ENCODE data around the gene DHDH.
"Not testable (repeated sequence)": the region's sequence is repeated elsewhere in the genome, so short reads cannot be mapped to it uniquely, and the experiment has no call there.

Gene DHDH

GRCh38 chr19:48915757-48916156 is 17.7 kb upstream of the DHDH start:
- DNase-seq (ENCODE audit: low spot score), result no peak

- no peak for DNase-seq (ENCODE audit: low spot score)
Measured at GRCh38 chr19:48918071-48918470, 15.4 kb upstream of the DHDH start.

- no peak for DNase-seq (ENCODE audit: low spot score)
Measured at GRCh38 chr19:48918801-48919247, 14.7 kb upstream of the DHDH start.

- not testable (repeated sequence) for DNase-seq (ENCODE audit: low spot score)
Measured at GRCh38 chr19:48919271-48919670, 14.2 kb upstream of the DHDH start.

- DNase-seq (ENCODE audit: low spot score), result no peak
Measured at GRCh38 chr19:48920949-48921348, 12.6 kb upstream of the DHDH start.

GRCh38 chr19:48921721-48922500 is 11.6 kb upstream of the DHDH start:
- no peak for DNase-seq (ENCODE audit: low spot score)

GRCh38 chr19:48922548-48923490 is 10.7 kb upstream of the DHDH start:
- DNase-seq (ENCODE audit: low spot score), result no peak

GRCh38 chr19:48925240-48925843 is 8.2 kb upstream of the DHDH start:
- no peak for DNase-seq (ENCODE audit: low spot score)

- DNase-seq (ENCODE audit: low spot score), result not testable (repeated sequence)
Measured at GRCh38 chr19:48925890-48926289, 7.6 kb upstream of the DHDH start.

GRCh38 chr19:48926909-48927308 is 6.6 kb upstream of the DHDH start:
- DNase-seq (ENCODE audit: low spot score), result peak; percentile 97

GRCh38 chr19:48927692-48928091 is 5.8 kb upstream of the DHDH start:
- DNase-seq (ENCODE audit: low spot score), result not testable (repeated sequence)

- DNase-seq (ENCODE audit: low spot score), result no peak
Measured at GRCh38 chr19:48928164-48929025, 5.1 kb upstream of the DHDH start.

GRCh38 chr19:48934837-48935236 is 1.3 kb downstream of the DHDH start:
- DNase-seq (ENCODE audit: low spot score), result no peak

- DNase-seq (ENCODE audit: low spot score), result no peak
Measured at GRCh38 chr19:48935864-48936263, 2.4 kb downstream of the DHDH start.

- no peak for DNase-seq (ENCODE audit: low spot score)
Measured at GRCh38 chr19:48938256-48938655, 4.8 kb downstream of the DHDH start.

GRCh38 chr19:48940902-48941301 is 7.4 kb downstream of the DHDH start:
- DNase-seq (ENCODE audit: low spot score), result no peak

GRCh38 chr19:48943081-48943480 is 9.6 kb downstream of the DHDH start:
- DNase-seq (ENCODE audit: low spot score), result no peak

- no peak for DNase-seq (ENCODE audit: low spot score)
Measured at GRCh38 chr19:48945415-48945814, 11.9 kb downstream of the DHDH start.

GRCh38 chr19:48945817-48946216 is 12.3 kb downstream of the DHDH start:
- DNase-seq (ENCODE audit: low spot score), result no peak

- no peak for DNase-seq (ENCODE audit: low spot score)
Measured at GRCh38 chr19:48946463-48947257, 13.2 kb downstream of the DHDH start.

GRCh38 chr19:48947258-48947542 is 13.7 kb downstream of the DHDH start:
- no peak for DNase-seq (ENCODE audit: low spot score)

Data from COLO829 (cell line).